ENCODE results near the gene PSEN1. TPM values are rescaled to one million over a fixed set of nuclear protein-coding genes. Genes with fewer than 3 reads are reported as not detected.

PSEN1 gene
- total and polyA plus RNA-seq, 10 of the 15 experiments (the other 5 are each of a cell fraction or from before 2014, with no cell fraction given): 8.9 to 32.3 (median 21.8) TPM

DNA sequence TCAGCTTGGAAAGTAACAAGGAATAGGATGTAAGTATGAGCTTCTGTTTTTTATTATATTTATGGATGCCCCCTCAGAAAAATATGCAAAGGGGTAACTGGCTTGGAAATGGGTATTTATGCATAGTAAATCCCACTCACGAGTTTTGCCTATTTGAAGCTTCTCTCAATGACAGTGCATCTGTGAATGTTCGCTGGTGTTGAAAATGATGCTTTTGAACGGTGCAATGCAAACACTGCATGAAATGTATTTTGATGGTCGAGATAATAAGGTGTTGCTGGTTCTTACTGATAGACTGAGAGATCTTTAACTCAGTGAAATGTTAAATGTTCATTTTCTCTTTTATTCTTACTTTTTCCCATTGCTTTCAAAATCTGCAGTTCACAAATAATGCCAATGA is 36.0 kb upstream of the PSEN1 start:
- CTCF ChIA-PET: interaction anchor here (2.0 kb wide), 1 partner anchor 372 kb away, joined by 4 read pairs; no protein-coding TSS in a partner anchor
- no peak for FAIRE-seq
- H4K20me1 ChIP-seq (ENCODE audit: control insufficient read depth, insufficient read depth): no peaks in the 10 kb centered on the region

More for the DNA sequence above, 36.0 kb upstream of the PSEN1 start:
- no peak overlapping the region for H3K27ac ChIP-seq (ENCODE audit: control insufficient read depth, insufficient read depth)
- intact Hi-C loops (cut with micrococcal nuclease; ENCODE audit: unreplicated experiment): no loop called here
- ChIA-PET POLR2A (no interaction called here), RAD21 (ENCODE audit: unreplicated experiment) (no interaction called here), SMC1A (ENCODE audit: uncharacterized antibody, unreplicated experiment) (interaction anchor here (0.6 to 1.1 kb wide), 2 partner anchors 35 to 991 kb away, joined by 3 read pairs; no protein-coding TSS in a partner anchor)
- no peak overlapping the region for H3K9ac ChIP-seq (ENCODE audit: control insufficient read depth, insufficient read depth, low read length)
- no peaks in the 10 kb centered on the region for H3K4me1 ChIP-seq (ENCODE audit: control insufficient read depth, insufficient read depth, low read length)
- no peak overlapping the region for H3K4me2 ChIP-seq (ENCODE audit: control insufficient read depth, insufficient read depth)
- no peak overlapping the region for H2AFZ ChIP-seq (ENCODE audit: control insufficient read depth, low read depth, low read length)
- no peak overlapping the region for H3K4me3 ChIP-seq
- peaks cover 9 to 27% of the 10 kb centered on the region in 2 experiments for H3K36me3 ChIP-seq (ENCODE audit: control insufficient read depth in 2 of 2, insufficient read depth in 2 of 2, low read length in 1 of 2)
- 74% methylated on average over 4 of the region's 4 CpGs for WGBS (ENCODE audit: insufficient coverage, insufficient replicate concordance, low lambda C conversion rate, missing lambda C conversion rate)
- in situ Hi-C loops (cut with MboI): no loop called here
- no peak for TF ChIP-seq CBFB (IDR thresholded peaks at IDR 0.05; ENCODE audit: low read depth)
- no peak for TF ChIP-seq ZNF207 (IDR thresholded peaks at IDR 0.05; ENCODE audit: borderline replicate concordance)
- TF ChIP-seq MTA3 (IDR thresholded peaks at IDR 0.05; ENCODE audit: borderline replicate concordance, low read length): no peak
- no peak for TF ChIP-seq SREBF1 (IDR thresholded peaks at IDR 0.05; ENCODE audit: low read length)
- no peak for TF ChIP-seq RFX5 (IDR thresholded peaks at IDR 0.05; ENCODE audit: low read depth, low read length)
- TF ChIP-seq ZSCAN29 (IDR thresholded peaks at IDR 0.05): no peak
- TF ChIP-seq SIX5 (IDR thresholded peaks at IDR 0.05; ENCODE audit: low read depth, low read length, severe bottlenecking): no peak
- TF ChIP-seq, protein P1, sequence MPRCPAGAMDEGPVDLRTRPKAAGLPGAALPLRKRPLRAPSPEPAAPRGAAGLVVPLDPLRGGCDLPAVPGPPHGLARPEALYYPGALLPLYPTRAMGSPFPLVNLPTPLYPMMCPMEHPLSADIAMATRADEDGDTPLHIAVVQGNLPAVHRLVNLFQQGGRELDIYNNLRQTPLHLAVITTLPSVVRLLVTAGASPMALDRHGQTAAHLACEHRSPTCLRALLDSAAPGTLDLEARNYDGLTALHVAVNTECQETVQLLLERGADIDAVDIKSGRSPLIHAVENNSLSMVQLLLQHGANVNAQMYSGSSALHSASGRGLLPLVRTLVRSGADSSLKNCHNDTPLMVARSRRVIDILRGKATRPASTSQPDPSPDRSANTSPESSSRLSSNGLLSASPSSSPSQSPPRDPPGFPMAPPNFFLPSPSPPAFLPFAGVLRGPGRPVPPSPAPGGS (IDR thresholded peaks at IDR 0.05; ENCODE audit: borderline replicate concordance, insufficient read depth, low read depth, low read length, poor library complexity, severe bottlenecking): no peak
- TF ChIP-seq, protein P2, sequence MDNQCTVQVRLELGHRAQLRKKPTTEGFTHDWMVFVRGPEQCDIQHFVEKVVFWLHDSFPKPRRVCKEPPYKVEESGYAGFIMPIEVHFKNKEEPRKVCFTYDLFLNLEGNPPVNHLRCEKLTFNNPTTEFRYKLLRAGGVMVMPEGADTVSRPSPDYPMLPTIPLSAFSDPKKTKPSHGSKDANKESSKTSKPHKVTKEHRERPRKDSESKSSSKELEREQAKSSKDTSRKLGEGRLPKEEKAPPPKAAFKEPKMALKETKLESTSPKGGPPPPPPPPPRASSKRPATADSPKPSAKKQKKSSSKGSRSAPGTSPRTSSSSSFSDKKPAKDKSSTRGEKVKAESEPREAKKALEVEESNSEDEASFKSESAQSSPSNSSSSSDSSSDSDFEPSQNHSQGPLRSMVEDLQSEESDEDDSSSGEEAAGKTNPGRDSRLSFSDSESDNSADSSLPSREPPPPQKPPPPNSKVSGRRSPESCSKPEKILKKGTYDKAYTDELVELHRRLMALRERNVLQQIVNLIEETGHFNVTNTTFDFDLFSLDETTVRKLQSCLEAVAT (IDR thresholded peaks at IDR 0.05): no peak
- no peak for TF ChIP-seq CEBPB (IDR thresholded peaks at IDR 0.05; ENCODE audit: borderline replicate concordance in 1 of 2, low read depth in 2 of 2, low read length in 2 of 2)
- TF ChIP-seq IRF4 (IDR thresholded peaks at IDR 0.05; ENCODE audit: low read depth, low read length): no peak
- TF ChIP-seq EZH2 (IDR thresholded peaks at IDR 0.05; ENCODE audit: borderline replicate concordance, control insufficient read depth, low read depth, low read length): no peak
- no peak for TF ChIP-seq CBX5 (IDR thresholded peaks at IDR 0.05; ENCODE audit: low read depth)
- no peaks in the 10 kb centered on the region for H3K79me2 ChIP-seq (ENCODE audit: control insufficient read depth, insufficient read depth, low read length)
- no TSS peak for BruUV-seq (replicated peaks)
- no peaks in the 10 kb centered on the region for H3K9me3 ChIP-seq (replicated peaks; ENCODE audit: control insufficient read depth, insufficient read depth, low read length)
- ATAC-seq: no peak
- H3K27me3 ChIP-seq (replicated peaks in 1 of 2; ENCODE audit: control insufficient read depth in 2 of 2, insufficient read depth in 2 of 2, low read length in 1 of 2): no peaks in the 10 kb centered on the region
- no peak for DNase-seq (ENCODE audit: low read depth, low spot score)

Measured in GM12878 (cell line).